ENCODE data around the gene IL17B.

IL17B gene

GRCh38 chr5:149325894-149326293, 53.2 kb downstream of the IL17B start:
- no peaks in the 10 kb centered on the region for H3K27me3 Mint-ChIP-seq
- H3K9me3 Mint-ChIP-seq, result no peaks in the 10 kb centered on the region

GRCh38 chr5:149325166-149325735, 53.8 kb downstream of the IL17B start:
- Mint-ChIP-seq H3K27ac (no peak overlapping the region), H3K4me3 (no peak overlapping the region), H3K36me3 (peaks cover 0 to 2% of the 10 kb centered on the region in 2 donors), H3K9me3 (no peaks in the 10 kb centered on the region), H3K27me3 (no peaks in the 10 kb centered on the region), H3K4me1 (no peaks in the 10 kb centered on the region)
- DNase-seq, result no peak
- ATAC-seq (replicated peaks), result no peak

More at GRCh38 chr5:149325894-149326293, 53.2 kb downstream of the IL17B start:
- peaks cover 0 to 2% of the 10 kb centered on the region in 2 donors for H3K36me3 Mint-ChIP-seq
- no peak overlapping the region for H3K4me3 Mint-ChIP-seq
- no peak for DNase-seq
- no peak for ATAC-seq (replicated peaks)
- H3K27ac Mint-ChIP-seq, result no peak overlapping the region
- no peaks in the 10 kb centered on the region for H3K4me1 Mint-ChIP-seq

- Mint-ChIP-seq H3K4me3 (no peak overlapping the region), H3K9me3 (no peaks in the 10 kb centered on the region), H3K27ac (no peak overlapping the region), H3K36me3 (peaks cover 0 to 2% of the 10 kb centered on the region in 2 donors), H3K4me1 (no peaks in the 10 kb centered on the region), H3K27me3 (no peaks in the 10 kb centered on the region)
- DNase-seq (no peak), ATAC-seq (replicated peaks) (no peak)
Observed at GRCh38 chr5:149324641-149325040, 54.5 kb downstream of the IL17B start.

Data from stimulated activated naive B cell treated with anti-CD40 and anti-IgM and Interleukin-4, amounts not matched to agents 10 μg/mL and 1 μg/mL and 100 μg/mL, for 72 hours (primary cell).